ENCODE measurements around the gene LRRFIP2.
"Not testable (repeated sequence)": the region's sequence is repeated elsewhere in the genome, so short reads cannot be mapped to it uniquely, and the experiment has no call there.

DNA sequence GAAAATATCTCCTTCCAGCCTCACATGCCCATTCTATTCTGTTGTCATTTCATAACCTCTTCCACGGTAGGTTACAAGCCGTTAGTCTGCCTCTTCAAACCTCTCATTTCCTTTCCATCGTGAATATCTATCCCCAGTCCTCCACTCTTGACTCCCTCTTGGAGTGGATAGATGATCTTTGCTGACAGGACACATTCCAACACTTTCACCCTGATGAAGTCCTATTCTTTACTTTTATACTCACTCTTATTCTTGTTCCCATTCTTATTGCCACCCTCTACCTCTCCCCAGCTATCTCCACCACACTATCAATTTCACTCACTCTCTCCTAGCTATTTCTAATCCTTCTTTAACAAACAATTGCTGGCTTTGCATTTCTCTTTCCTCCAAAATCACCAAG lies 34.2 kb upstream of the LRRFIP2 start:
- not testable (repeated sequence) for TF ChIP-seq CTCF (IDR thresholded peaks at IDR 0.05; ENCODE audit: insufficient read depth, low read length); POLR2AphosphoS5 (IDR thresholded peaks at IDR 0.05; ENCODE audit: low read depth); REST (IDR thresholded peaks at IDR 0.05; ENCODE audit: insufficient replicate concordance, low read depth); SPI1 (IDR thresholded peaks at IDR 0.05; ENCODE audit: borderline replicate concordance, low read depth)

Data from HL-60 (cell line).